ENCODE results near the gene KANSL1L.
"Not testable (repeated sequence)": the region's sequence is repeated elsewhere in the genome, so short reads cannot be mapped to it uniquely, and the experiment has no call there.

DNA sequence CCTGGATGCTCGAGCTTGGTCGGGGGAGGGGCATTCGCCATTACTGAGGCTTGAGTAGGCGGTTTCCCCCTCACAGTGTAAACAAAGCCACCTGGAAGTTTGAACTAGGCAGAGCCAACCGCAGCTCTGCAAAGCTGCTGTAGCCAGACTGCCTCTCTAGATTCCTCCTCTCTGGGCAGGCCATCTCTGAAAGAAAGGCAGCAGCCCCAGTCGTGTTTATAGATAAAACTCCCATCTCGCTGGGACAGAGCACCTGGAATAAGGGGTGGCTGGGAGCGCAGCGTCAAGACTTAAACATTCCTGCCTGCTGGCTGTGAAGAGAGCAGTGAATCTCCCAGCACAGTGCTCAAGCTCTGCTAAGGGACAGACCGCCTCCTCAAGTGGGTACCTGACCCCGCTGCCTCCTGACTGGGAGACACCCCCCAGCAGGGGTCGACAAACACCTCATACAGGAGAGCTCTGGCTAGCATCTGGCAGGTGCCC is 10.4 kb upstream of the KANSL1L start:
- TF ChIP-seq, protein P1, sequence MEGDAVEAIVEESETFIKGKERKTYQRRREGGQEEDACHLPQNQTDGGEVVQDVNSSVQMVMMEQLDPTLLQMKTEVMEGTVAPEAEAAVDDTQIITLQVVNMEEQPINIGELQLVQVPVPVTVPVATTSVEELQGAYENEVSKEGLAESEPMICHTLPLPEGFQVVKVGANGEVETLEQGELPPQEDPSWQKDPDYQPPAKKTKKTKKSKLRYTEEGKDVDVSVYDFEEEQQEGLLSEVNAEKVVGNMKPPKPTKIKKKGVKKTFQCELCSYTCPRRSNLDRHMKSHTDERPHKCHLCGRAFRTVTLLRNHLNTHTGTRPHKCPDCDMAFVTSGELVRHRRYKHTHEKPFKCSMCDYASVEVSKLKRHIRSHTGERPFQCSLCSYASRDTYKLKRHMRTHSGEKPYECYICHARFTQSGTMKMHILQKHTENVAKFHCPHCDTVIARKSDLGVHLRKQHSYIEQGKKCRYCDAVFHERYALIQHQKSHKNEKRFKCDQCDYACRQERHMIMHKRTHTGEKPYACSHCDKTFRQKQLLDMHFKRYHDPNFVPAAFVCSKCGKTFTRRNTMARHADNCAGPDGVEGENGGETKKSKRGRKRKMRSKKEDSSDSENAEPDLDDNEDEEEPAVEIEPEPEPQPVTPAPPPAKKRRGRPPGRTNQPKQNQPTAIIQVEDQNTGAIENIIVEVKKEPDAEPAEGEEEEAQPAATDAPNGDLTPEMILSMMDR (IDR thresholded peaks at IDR 0.05) = not testable (repeated sequence)
- TF ChIP-seq POLR2AphosphoS5, POLR2A (IDR thresholded peaks at IDR 0.05): not testable (repeated sequence)
